NCI-H82 treated with DMSO at 0.1 percent for 48 hours (cell line): Measurements from ENCODE around the gene SPDYE4.

Source experiments
- DNase-seq: peaks from one replicate; lab custom pipeline; 2025; ENCODE audit not compliant: unreplicated experiment; lab: John Stamatoyannopoulos, UW

The SPDYE4 gene

GRCh38 chr17:8713315-8713714 is 45.0 kb downstream of the SPDYE4 start:
- no peak for DNase-seq

- no peak for DNase-seq
Observed at GRCh38 chr17:8712698-8713097, 45.6 kb downstream of the SPDYE4 start.

GRCh38 chr17:8711291-8711690 is 47.1 kb downstream of the SPDYE4 start:
- peak; percentile 5 for DNase-seq

DNA sequence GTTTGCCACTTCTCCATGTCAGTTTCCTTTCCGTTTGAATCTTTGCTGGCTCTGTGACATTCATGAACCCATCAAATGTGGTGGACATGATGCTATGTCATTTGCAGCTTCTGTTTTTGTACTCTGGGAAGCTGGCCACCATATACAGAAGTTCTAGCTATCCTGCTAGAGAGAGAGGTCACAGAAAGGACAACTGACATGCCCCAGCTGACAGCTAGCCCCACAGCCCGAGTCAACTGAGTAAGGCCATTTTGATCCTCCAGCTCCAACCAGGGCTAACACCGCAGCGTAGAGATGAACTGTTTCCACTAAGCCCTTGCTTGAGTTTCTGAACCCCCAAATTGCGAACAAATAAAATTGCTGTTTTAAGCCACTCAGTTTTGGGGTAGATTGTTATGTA is 47.5 kb downstream of the SPDYE4 start:
- DNase-seq, result no peak

GRCh38 chr17:8709006-8709405 is 49.3 kb downstream of the SPDYE4 start:
- DNase-seq, result no peak

- DNase-seq, result no peak
Observed at GRCh38 chr17:8708025-8708461, 50.3 kb downstream of the SPDYE4 start.

DNA sequence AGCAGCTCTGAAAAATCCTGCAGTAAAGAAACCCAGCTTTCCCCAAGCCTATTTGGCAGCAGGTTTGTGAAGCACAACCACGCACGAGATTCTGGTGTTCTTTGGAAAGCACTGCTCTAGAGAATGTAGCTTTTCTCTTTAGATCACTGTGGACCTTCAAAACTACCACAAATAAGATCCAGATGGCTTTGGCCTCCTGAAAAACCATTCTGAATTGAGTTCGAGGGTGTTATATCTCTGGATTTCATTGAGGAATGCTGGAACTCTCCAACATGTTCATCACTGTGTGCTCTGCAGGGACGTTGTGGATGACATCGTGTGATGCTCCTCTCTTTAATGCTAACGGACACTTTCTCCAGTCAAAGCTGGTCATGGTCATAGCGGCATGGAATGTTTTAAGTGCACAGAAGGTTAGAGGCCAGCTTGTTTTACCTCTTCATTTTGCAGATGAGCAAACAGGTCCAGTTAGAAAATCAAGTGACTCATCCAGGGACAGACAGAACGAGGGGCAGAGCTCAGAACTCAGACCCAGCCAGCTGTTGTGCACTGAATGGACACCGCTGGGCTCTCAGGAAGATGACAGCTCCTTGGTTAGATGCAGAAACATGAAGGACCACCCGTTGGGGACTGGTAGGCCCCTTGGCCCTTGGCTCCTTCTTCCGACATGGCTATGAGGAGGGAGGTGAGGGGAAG is 50.9 kb downstream of the SPDYE4 start:
- no peak for DNase-seq

- DNase-seq, result no peak
Observed at GRCh38 chr17:8706431-8706830, 51.9 kb downstream of the SPDYE4 start.

GRCh38 chr17:8705427-8705826 is 52.9 kb downstream of the SPDYE4 start:
- DNase-seq, result no peak

DNA sequence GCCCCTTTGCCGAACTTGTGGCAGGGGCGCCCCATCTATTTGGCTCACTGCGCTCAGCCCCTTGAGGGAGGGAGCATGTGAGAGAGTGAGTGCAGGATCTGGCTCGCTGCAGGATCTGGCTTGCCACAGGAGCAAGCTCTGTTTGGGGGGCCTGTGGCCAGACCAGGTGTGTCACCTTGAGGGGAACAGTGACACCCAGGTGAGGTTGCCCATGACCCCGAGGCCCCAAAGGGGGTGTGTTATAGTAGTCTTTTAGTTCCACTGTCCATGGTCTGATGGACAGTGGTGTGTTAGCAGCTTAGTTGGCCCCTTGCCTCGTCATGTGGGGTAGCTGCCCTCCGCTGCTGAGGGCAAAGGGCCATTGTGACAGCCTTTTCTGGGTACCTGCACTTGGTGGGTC is 55.3 kb downstream of the SPDYE4 start:
- no peak for DNase-seq

GRCh38 chr17:8701754-8702153 is 56.6 kb downstream of the SPDYE4 start:
- no peak for DNase-seq

- no peak for DNase-seq
Observed at GRCh38 chr17:8701221-8701620, 57.1 kb downstream of the SPDYE4 start.
